Smooth muscle cell (in vitro differentiated cells): Measurements from ENCODE around the gene CLEC2A. TPM values are rescaled to one million over a fixed set of nuclear protein-coding genes. Genes with fewer than 3 reads are reported as not detected.

ENCODE experiments used
- DNase-seq: peaks from one replicate; lab custom pipeline; 2025; ENCODE audit not compliant: unreplicated experiment; lab: John Stamatoyannopoulos, UW
- H2AFZ ChIP-seq: fragments of 200-600 bp; sonication (generic); 2 replicates; pipeline ENCODE4 v1.6.0; 2016; ENCODE audit warnings: antibody characterized with exemption, low read depth, mild to moderate bottlenecking
- H3F3A ChIP-seq: fragments of 200-600 bp; sonication (generic); 2 replicates; pipeline ENCODE4 v1.6.0; 2017; ENCODE audit warnings: antibody characterized with exemption, low read depth
- H3K27ac ChIP-seq: fragments of 200-600 bp; sonication (generic); 2 replicates; pipeline ENCODE4 v1.5.1; 2016; ENCODE audit warnings: low read depth, mild to moderate bottlenecking
- H3K27me3 ChIP-seq: fragments of 200-600 bp; sonication (generic); 2 replicates; pipeline ENCODE4 v1.6.1; 2016; ENCODE audit warnings: low read depth, mild to moderate bottlenecking
- H3K36me3 ChIP-seq: fragments of 200-600 bp; sonication (generic); 2 replicates; pipeline ENCODE4 v1.5.1; 2016; ENCODE audit warnings: low read depth
- H3K4me1 ChIP-seq: fragments of 200-600 bp; sonication (generic); 2 replicates; pipeline ENCODE4 v1.5.1; 2016; ENCODE audit warnings: low read depth
- H3K4me2 ChIP-seq: fragments of 200-600 bp; sonication (generic); 2 replicates; pipeline ENCODE4 v1.6.0; 2016; ENCODE audit warnings: mild to moderate bottlenecking
- H3K4me3 ChIP-seq: fragments of 200-600 bp; sonication (generic); 2 replicates; pipeline ENCODE4 v1.5.1; 2016; ENCODE audit warnings: mild to moderate bottlenecking
- H3K79me2 ChIP-seq: fragments of 200-600 bp; sonication (generic); 2 replicates; pipeline ENCODE4 v1.6.0; 2016; ENCODE audit warnings: low read depth, mild to moderate bottlenecking
- H3K9ac ChIP-seq: fragments of 200-600 bp; sonication (generic); 2 replicates; pipeline ENCODE4 v1.6.0; 2016; ENCODE audit warnings: low read depth
- H3K9me3 ChIP-seq: fragments of 200-600 bp; sonication (generic); replicated peaks from 2 replicates; pipeline ENCODE4 v1.5.1; 2016; ENCODE audit warnings: low read depth
- H4K20me1 ChIP-seq: fragments of 200-600 bp; sonication (generic); 2 replicates; pipeline ENCODE4 v1.6.0; 2016; ENCODE audit warnings: low read depth
- CTCF ChIP-seq: fragments of 200-600 bp; sonication (generic); IDR thresholded peaks from 2 replicates; pipeline ENCODE4 v1.5.1; 2017; ENCODE audit warnings: borderline replicate concordance, mild to moderate bottlenecking, antibody characterized with exemption; ENCODE audit not compliant: insufficient read depth, poor library complexity, severe bottlenecking
- WGBS: methylation state at CpG from one replicate; pipeline ENCODE4 v1.1.7; 2016; ENCODE audit warnings: low lambda C conversion rate; 5-methylcytosine and 5-hydroxymethylcytosine counted together
- polyA plus RNA-seq: library from polyadenylated mRNA; unstranded; fragments of >200 nt; fragmentation: Nextera tagmentation; extraction: Ambion mirVana; gene quantifications from 2 replicates; pipeline ENCODE4 v1.2.1, GENCODE V29; 2016
- total RNA-seq: library from RNA; depleted of rRNA; stranded (reverse); fragments of >200 nt; gene quantifications from 2 replicates; pipeline ENCODE4 v1.2.3, GENCODE V29; 2014

CLEC2A gene
- total and polyA plus RNA-seq, 2 experiments from 2014 or later = 0.67 TPM; not detected in 1

DNA sequence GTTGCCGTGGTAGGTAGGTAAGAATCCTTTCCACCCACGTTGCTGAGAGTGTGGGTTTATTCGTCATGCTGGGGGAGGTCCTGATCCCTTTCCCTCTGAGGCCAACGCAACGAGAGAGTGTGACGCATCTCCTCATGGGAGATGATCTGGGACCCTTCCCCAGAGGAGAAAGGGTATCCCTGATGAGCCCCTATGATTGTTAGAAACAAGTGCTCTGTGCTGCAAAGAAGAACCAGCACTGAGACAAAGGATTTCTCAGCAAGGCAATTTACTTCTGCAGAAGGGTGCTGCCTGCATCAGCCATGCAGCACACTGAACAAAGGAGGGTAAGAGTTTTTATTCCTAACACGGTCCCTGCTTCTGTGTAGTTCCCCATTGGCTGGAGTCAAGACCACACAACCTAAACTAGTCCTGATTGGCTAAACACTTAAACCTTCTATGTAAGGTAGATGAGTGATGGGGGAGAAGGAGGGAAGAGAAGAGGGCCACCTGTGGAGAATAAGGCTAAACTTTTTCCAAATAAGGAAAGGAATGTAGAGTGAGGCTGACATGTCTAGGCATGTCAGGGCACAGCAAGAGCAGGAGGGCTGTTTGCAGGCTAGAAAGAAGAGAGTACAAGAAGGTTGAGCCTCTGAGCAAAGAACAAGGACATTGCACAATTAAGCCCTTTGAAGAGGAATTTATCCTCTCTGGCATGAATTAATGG lies 21.3 kb downstream of the CLEC2A start:
- H3K36me3 ChIP-seq = no peaks in the 10 kb centered on the region
- H3K4me3 ChIP-seq = peak overlapping the region; percentile 48
- DNase-seq = no peak
- H4K20me1 ChIP-seq = peaks cover 15% of the 10 kb centered on the region
- H3K9ac ChIP-seq = peak overlapping the region; percentile 92
- peaks cover 15% of the 10 kb centered on the region for H3K79me2 ChIP-seq
- no peaks in the 10 kb centered on the region for H3K27me3 ChIP-seq
- H3K4me2 ChIP-seq = peak overlapping the region; percentile 85
- 58% methylated on average over 7 of the region's 7 CpGs for WGBS
- H3K27ac ChIP-seq = peak overlapping the region; percentile 97
- peaks cover 13% of the 10 kb centered on the region for H3F3A ChIP-seq
- no peak overlapping the region for H2AFZ ChIP-seq
- H3K4me1 ChIP-seq = peaks cover 43% of the 10 kb centered on the region
- H3K9me3 ChIP-seq = no peaks in the 10 kb centered on the region
- no peak for TF ChIP-seq CTCF

DNA sequence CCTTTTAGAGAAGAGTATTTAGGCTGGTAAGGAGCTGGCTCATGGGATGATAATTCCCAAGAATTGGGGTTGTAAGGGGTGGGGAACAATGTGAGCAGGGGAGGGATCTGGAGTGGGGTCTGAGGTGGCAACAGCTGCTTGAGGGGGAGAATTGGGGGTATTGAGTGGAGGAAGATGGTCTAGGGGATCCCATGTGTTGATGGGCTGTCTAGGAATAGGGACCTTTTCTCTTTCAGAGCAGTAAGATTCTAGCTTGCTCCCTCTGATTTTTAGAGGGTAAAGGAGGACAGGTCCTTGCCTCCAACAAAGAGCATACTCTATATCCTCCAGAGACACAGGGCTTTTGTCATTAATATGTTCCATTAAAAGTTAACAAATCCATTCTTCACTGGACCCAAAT lies 22.4 kb downstream of the CLEC2A start:
- Histone ChIP-seq H3F3A (peaks cover 13% of the 10 kb centered on the region), H3K9ac (peak overlapping the region; percentile 92), H3K27me3 (no peaks in the 10 kb centered on the region), H3K36me3 (no peaks in the 10 kb centered on the region), H3K4me3 (peak overlapping the region; percentile 48), H3K9me3 (no peaks in the 10 kb centered on the region), H3K79me2 (peaks cover 15% of the 10 kb centered on the region), H3K27ac (peak overlapping the region; percentile 97), H4K20me1 (peaks cover 16% of the 10 kb centered on the region), H2AFZ (peak overlapping the region; percentile 59), H3K4me2 (peak overlapping the region; percentile 85), H3K4me1 (peaks cover 44% of the 10 kb centered on the region)
- no peak for TF ChIP-seq CTCF
- DNase-seq = no peak

- H3K27me3 ChIP-seq = no peaks in the 10 kb centered on the region
- peaks cover 15% of the 10 kb centered on the region for H3K79me2 ChIP-seq
- peaks cover 21% of the 10 kb centered on the region for H4K20me1 ChIP-seq
- no peak for DNase-seq
- peak overlapping the region; percentile 97 for H3K27ac ChIP-seq
- WGBS = 96% methylated on average over 4 of the region's 4 CpGs
- H3K4me3 ChIP-seq = peak overlapping the region; percentile 48
- no peaks in the 10 kb centered on the region for H3K9me3 ChIP-seq
- no peaks in the 10 kb centered on the region for H3K36me3 ChIP-seq
- peaks cover 53% of the 10 kb centered on the region for H3K4me1 ChIP-seq
- peaks cover 13% of the 10 kb centered on the region for H3F3A ChIP-seq
- H3K4me2 ChIP-seq = peak overlapping the region; percentile 85
- TF ChIP-seq CTCF = no peak
- no peak overlapping the region for H2AFZ ChIP-seq
- no peak overlapping the region for H3K9ac ChIP-seq
Measured at GRCh38 chr12:9908350-9908749, 23.8 kb downstream of the CLEC2A start.

DNA sequence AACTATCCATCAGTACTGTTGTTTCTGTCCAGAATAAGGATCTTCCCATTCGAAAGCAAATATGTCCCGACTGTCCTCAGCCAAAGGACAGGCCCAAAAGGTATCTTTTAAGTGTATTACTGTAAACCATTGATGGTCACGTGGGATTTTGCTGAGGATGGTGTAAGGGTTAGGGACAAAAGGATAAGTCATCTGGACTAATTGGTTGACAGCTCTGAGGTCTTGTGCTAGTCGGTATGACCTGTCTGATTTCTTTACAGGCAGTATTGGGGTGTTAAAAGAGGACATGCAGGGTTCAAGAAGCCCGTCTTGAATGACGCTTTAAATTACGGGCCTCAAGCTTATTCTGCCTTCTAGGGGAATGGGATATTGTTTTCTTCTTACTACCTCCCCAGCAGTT lies 24.4 kb downstream of the CLEC2A start:
- DNase-seq = no peak
- Histone ChIP-seq H3K36me3 (no peaks in the 10 kb centered on the region), H3K9ac (no peak overlapping the region), H4K20me1 (peaks cover 22% of the 10 kb centered on the region), H3K79me2 (peaks cover 15% of the 10 kb centered on the region), H3K4me1 (peaks cover 59% of the 10 kb centered on the region), H2AFZ (no peak overlapping the region), H3K4me2 (peak overlapping the region; percentile 85), H3F3A (peaks cover 13% of the 10 kb centered on the region), H3K27ac (peak overlapping the region; percentile 97), H3K9me3 (no peaks in the 10 kb centered on the region), H3K4me3 (peak overlapping the region; percentile 48), H3K27me3 (no peaks in the 10 kb centered on the region)
- no peak for TF ChIP-seq CTCF
- 90% methylated on average over 7 of the region's 7 CpGs for WGBS
